ENCODE data around the gene ANP32A. TPM values are rescaled to one million over a fixed set of nuclear protein-coding genes. Genes with fewer than 3 reads are reported as not detected.

ANP32A gene
- total and polyA plus RNA-seq, 3 experiments from 2014 or later = 94.6 to 237 (median 233) TPM

- Mint-ChIP-seq H3K4me1 (peaks cover 42 to 55% (median 55%) of the 10 kb centered on the region in 3 donors), H3K9me3 (no peaks in the 10 kb centered on the region), H3K27me3 (peaks cover 0 to 4% of the 10 kb centered on the region in 2 donors), H3K4me3 (peak overlapping the region; percentile 73 to 100 (median 97)), H3K27ac (peak overlapping the region in 3 of 8 donors; percentile 52 to 68 (median 53)), H3K36me3 (peaks cover 0 to 33% (median 0%) of the 10 kb centered on the region in 3 donors)
- peak; percentile 59 to 77 (median 66) for DNase-seq
- no peaks in the 10 kb centered on the region for H3K27me3 ChIP-seq (ENCODE audit: insufficient read depth, low read length, poor library complexity, severe bottlenecking)
- ChIA-PET POLR2A (interaction anchor here (0.9 to 3.5 kb wide), 3 partner anchors 10 to 50 kb away, joined by 3 to 26 read pairs (median 3); no protein-coding TSS in a partner anchor), CTCF (interaction anchor here (2.1 to 2.2 kb wide), 2 partner anchors 23 to 57 kb away, joined by 6 to 10 read pairs; no protein-coding TSS in a partner anchor)
- no peaks in the 10 kb centered on the region for H3K36me3 ChIP-seq (ENCODE audit: insufficient read depth, low read length)
- peaks cover 38% of the 10 kb centered on the region for H3K4me1 ChIP-seq (ENCODE audit: insufficient read depth, low read length)
- peak overlapping the region; percentile 90 for H3K4me3 ChIP-seq (ENCODE audit: low read length)
- H3K9me3 ChIP-seq (ENCODE audit: low read length) = no peaks in the 10 kb centered on the region
- peak overlapping the region; percentile 74 for H3K27ac ChIP-seq (ENCODE audit: low read depth, low read length)
Observed at GRCh38 chr15:68818066-68818768, 2.5 kb downstream of the ANP32A start.

GRCh38 chr15:68817304-68818065 is 3.2 kb downstream of the ANP32A start:
- ChIA-PET POLR2A (interaction anchor here (0.9 to 3.5 kb wide), 4 partner anchors 10 to 540 kb away, joined by 3 to 26 read pairs (median 6); partner anchors contain the start of gene FEM1B), CTCF (interaction anchor here (2.0 to 2.5 kb wide), 3 partner anchors 22 to 33 kb away, joined by 9 to 12 read pairs (median 10); no protein-coding TSS in a partner anchor)
- Mint-ChIP-seq H3K27ac (peak overlapping the region; percentile 95 to 99 (median 97)), H3K36me3 (peaks cover 0 to 33% (median 0%) of the 10 kb centered on the region in 3 donors), H3K27me3 (peaks cover 0 to 4% of the 10 kb centered on the region in 2 donors), H3K9me3 (no peaks in the 10 kb centered on the region), H3K4me3 (peak overlapping the region; percentile 97 to 100 (median 98)), H3K4me1 (peaks cover 46 to 56% (median 56%) of the 10 kb centered on the region in 3 donors)
- Histone ChIP-seq H3K36me3 (ENCODE audit: insufficient read depth, low read length) (no peaks in the 10 kb centered on the region), H3K9me3 (ENCODE audit: low read length) (no peaks in the 10 kb centered on the region), H3K4me3 (ENCODE audit: low read length) (peak overlapping the region; percentile 84), H3K4me1 (ENCODE audit: insufficient read depth, low read length) (peaks cover 45% of the 10 kb centered on the region), H3K27ac (ENCODE audit: low read depth, low read length) (peak overlapping the region; percentile 74), H3K27me3 (ENCODE audit: insufficient read depth, low read length, poor library complexity, severe bottlenecking) (no peaks in the 10 kb centered on the region)
- DNase-seq = peak; percentile 63 to 81 (median 73)

- Mint-ChIP-seq H3K4me1 (peaks cover 49 to 57% (median 56%) of the 10 kb centered on the region in 3 donors), H3K4me3 (peak overlapping the region; percentile 97 to 100 (median 98)), H3K27ac (peak overlapping the region; percentile 95 to 99 (median 97)), H3K36me3 (peaks cover 0 to 33% (median 0%) of the 10 kb centered on the region in 3 donors), H3K27me3 (peaks cover 0 to 4% of the 10 kb centered on the region in 2 donors), H3K9me3 (no peaks in the 10 kb centered on the region)
- H3K27ac ChIP-seq (ENCODE audit: low read depth, low read length) = peak overlapping the region; percentile 74
- CTCF ChIA-PET = interaction anchor here (1.0 to 2.5 kb wide), 4 partner anchors 22 to 59 kb away, joined by 5 to 12 read pairs (median 7); no protein-coding TSS in a partner anchor
- peak in 2 of 5 donors; percentile 11 to 17 for DNase-seq
- no peaks in the 10 kb centered on the region for H3K36me3 ChIP-seq (ENCODE audit: insufficient read depth, low read length)
- no peaks in the 10 kb centered on the region for H3K9me3 ChIP-seq (ENCODE audit: low read length)
- peaks cover 46% of the 10 kb centered on the region for H3K4me1 ChIP-seq (ENCODE audit: insufficient read depth, low read length)
- POLR2A ChIA-PET = interaction anchor here (1.1 to 3.5 kb wide), 3 partner anchors 9 to 539 kb away, joined by 3 to 26 read pairs (median 8); partner anchors contain the start of gene FEM1B
- no peaks in the 10 kb centered on the region for H3K27me3 ChIP-seq (ENCODE audit: insufficient read depth, low read length, poor library complexity, severe bottlenecking)
- peak overlapping the region; percentile 84 for H3K4me3 ChIP-seq (ENCODE audit: low read length)
Observed at GRCh38 chr15:68816795-68817303, 3.8 kb downstream of the ANP32A start.

GRCh38 chr15:68816158-68816557 is 4.5 kb downstream of the ANP32A start:
- peaks cover 0 to 4% of the 10 kb centered on the region in 2 donors for H3K27me3 Mint-ChIP-seq
- CTCF ChIA-PET = interaction anchor here (1.0 to 2.5 kb wide), 5 partner anchors 13 to 60 kb away, joined by 4 to 12 read pairs (median 5); no protein-coding TSS in a partner anchor

GRCh38 chr15:68815598-68815997 is 5.1 kb downstream of the ANP32A start:
- CTCF ChIA-PET = interaction anchor here (1.0 to 2.5 kb wide), 4 partner anchors 14 to 31 kb away, joined by 4 to 12 read pairs (median 7); no protein-coding TSS in a partner anchor
- no peak overlapping the region for H3K27ac ChIP-seq (ENCODE audit: low read depth, low read length)

More at GRCh38 chr15:68816158-68816557, 4.5 kb downstream of the ANP32A start:
- no peak for DNase-seq
- H3K9me3 ChIP-seq (ENCODE audit: low read length) = no peaks in the 10 kb centered on the region
- peak overlapping the region; percentile 84 for H3K4me3 ChIP-seq (ENCODE audit: low read length)
- H3K4me3 Mint-ChIP-seq = peak overlapping the region; percentile 97 to 100 (median 98)
- H3K9me3 Mint-ChIP-seq = no peaks in the 10 kb centered on the region
- peaks cover 49 to 59% (median 58%) of the 10 kb centered on the region in 3 donors for H3K4me1 Mint-ChIP-seq
- POLR2A ChIA-PET = interaction anchor here (1.7 kb wide), 1 partner anchor 538 kb away, joined by 8 read pairs; the partner anchor contains the start of gene FEM1B
- H3K27me3 ChIP-seq (ENCODE audit: insufficient read depth, low read length, poor library complexity, severe bottlenecking) = no peaks in the 10 kb centered on the region
- H3K4me1 ChIP-seq (ENCODE audit: insufficient read depth, low read length) = peaks cover 44% of the 10 kb centered on the region
- peaks cover 0 to 32% (median 0%) of the 10 kb centered on the region in 3 donors for H3K36me3 Mint-ChIP-seq
- no peak overlapping the region for H3K27ac ChIP-seq (ENCODE audit: low read depth, low read length)
- peak overlapping the region; percentile 87 to 99 (median 96) for H3K27ac Mint-ChIP-seq
- H3K36me3 ChIP-seq (ENCODE audit: insufficient read depth, low read length) = no peaks in the 10 kb centered on the region

GRCh38 chr15:68814596-68814995 is 6.1 kb downstream of the ANP32A start:
- ChIA-PET CTCF (interaction anchor here (1.3 kb wide), 1 partner anchor 16 kb away, joined by 3 read pairs; no protein-coding TSS in a partner anchor), POLR2A (no interaction called here)
- Mint-ChIP-seq H3K9me3 (no peaks in the 10 kb centered on the region), H3K36me3 (peaks cover 0 to 26% (median 3%) of the 10 kb centered on the region in 3 donors), H3K4me1 (peaks cover 63 to 74% (median 74%) of the 10 kb centered on the region in 3 donors), H3K27me3 (no peaks in the 10 kb centered on the region), H3K27ac (peak overlapping the region in 6 of 8 donors; percentile 18 to 98 (median 59)), H3K4me3 (peak overlapping the region in 4 of 7 donors; percentile 5 to 100 (median 14))
- no peaks in the 10 kb centered on the region for H3K36me3 ChIP-seq (ENCODE audit: insufficient read depth, low read length)
- peaks cover 57% of the 10 kb centered on the region for H3K4me1 ChIP-seq (ENCODE audit: insufficient read depth, low read length)
- no peaks in the 10 kb centered on the region for H3K27me3 ChIP-seq (ENCODE audit: insufficient read depth, low read length, poor library complexity, severe bottlenecking)
- H3K9me3 ChIP-seq (ENCODE audit: low read length) = no peaks in the 10 kb centered on the region
- no peak overlapping the region for H3K27ac ChIP-seq (ENCODE audit: low read depth, low read length)
- no peak overlapping the region for H3K4me3 ChIP-seq (ENCODE audit: low read length)
- DNase-seq = no peak

More at GRCh38 chr15:68815598-68815997, 5.1 kb downstream of the ANP32A start:
- Mint-ChIP-seq H3K9me3 (no peaks in the 10 kb centered on the region), H3K27ac (peak overlapping the region; percentile 31 to 99 (median 96)), H3K27me3 (peaks cover 0 to 2% of the 10 kb centered on the region in 2 donors), H3K36me3 (peaks cover 0 to 28% (median 0%) of the 10 kb centered on the region in 3 donors), H3K4me1 (peaks cover 53 to 64% (median 64%) of the 10 kb centered on the region in 3 donors), H3K4me3 (peak overlapping the region in 6 of 7 donors; percentile 41 to 100 (median 98))
- DNase-seq = no peak
- Histone ChIP-seq H3K4me3 (ENCODE audit: low read length) (no peak overlapping the region), H3K4me1 (ENCODE audit: insufficient read depth, low read length) (peaks cover 48% of the 10 kb centered on the region), H3K9me3 (ENCODE audit: low read length) (no peaks in the 10 kb centered on the region), H3K36me3 (ENCODE audit: insufficient read depth, low read length) (no peaks in the 10 kb centered on the region), H3K27me3 (ENCODE audit: insufficient read depth, low read length, poor library complexity, severe bottlenecking) (no peaks in the 10 kb centered on the region)
- POLR2A ChIA-PET = no interaction called here
